IMR-90 (cell line): ENCODE results near the gene RPH3AL. TPM values are rescaled to one million over a fixed set of nuclear protein-coding genes. Genes with fewer than 3 reads are reported as not detected.

Experiments
- ATAC-seq: fragments of 200-7000 bp; cut with Tn5 transposase; 2 replicates; pipeline ENCODE4 v1.9.1; 2020; ENCODE audit warnings: low read depth, mild to moderate bottlenecking, moderate library complexity
- BruUV-seq: library from RNA; stranded (reverse); fragments of 400-500 nt; replicated peaks from 2 replicates; lab custom pipeline; 2021; lab: Mats Ljungman, UMichigan
- CTCF ChIA-PET: fragments of 300-600 bp; formaldehyde crosslinking; extraction: SDS; loops from one replicate; lab custom pipeline; 2021; ENCODE audit warnings: antibody characterized with exemption; lab: Yijun Ruan, JAX
- POLR2A ChIA-PET: fragments of 300-600 bp; sonication (Branson Sonifier 250); formaldehyde crosslinking; loops from one replicate; lab custom pipeline; 2022; ENCODE audit warnings: antibody characterized with exemption; ENCODE audit not compliant: unreplicated experiment; lab: Charles Lee
- DNase-seq: peaks from one replicate; pipeline ENCODE4 v3.0.0; 2013
- H2AFZ ChIP-seq: replicated peaks from 2 replicates; pipeline ENCODE3; 2013; ENCODE audit warnings: low read length, mild to moderate bottlenecking; ENCODE audit not compliant: poor library complexity
- H2AK5ac ChIP-seq: 2 replicates; pipeline ENCODE4 v1.6.1; 2013; ENCODE audit warnings: low read depth, low read length, inconsistent platforms
- H2AK9ac ChIP-seq: replicated peaks from 2 replicates; pipeline ENCODE3; 2013; ENCODE audit warnings: mild to moderate bottlenecking, low read depth, low read length, moderate library complexity; ENCODE audit not compliant: poor library complexity
- H2BK120ac ChIP-seq: 2 replicates; pipeline ENCODE4 v1.6.1; 2013; ENCODE audit warnings: low read depth, low read length, inconsistent platforms
- H2BK15ac ChIP-seq: 3 replicates; pipeline ENCODE4 v1.6.1; 2013; ENCODE audit warnings: low read depth, low read length, inconsistent platforms
- H2BK20ac ChIP-seq: 2 replicates; pipeline ENCODE4 v1.6.1; 2013; ENCODE audit warnings: low read depth, mild to moderate bottlenecking, inconsistent platforms, low read length, moderate library complexity
- H2BK5ac ChIP-seq: 2 replicates; pipeline ENCODE4 v1.6.1; 2013; ENCODE audit warnings: mild to moderate bottlenecking, low read depth, low read length, inconsistent platforms; ENCODE audit not compliant: poor library complexity, severe bottlenecking
- H3K14ac ChIP-seq: replicated peaks from 2 replicates; pipeline ENCODE4 v1.6.1; 2013; ENCODE audit warnings: low read depth, low read length, inconsistent platforms
- H3K18ac ChIP-seq: 2 replicates; pipeline ENCODE4 v1.6.1; 2013; ENCODE audit warnings: low read depth, low read length, control low read depth
- H3K23ac ChIP-seq: 2 replicates; pipeline ENCODE4 v1.6.1; 2013; ENCODE audit warnings: low read depth, low read length, inconsistent platforms
- H3K27ac ChIP-seq: 2 replicates; pipeline ENCODE4 v1.5.1; 2013; ENCODE audit warnings: mild to moderate bottlenecking, control low read depth, low read length; ENCODE audit not compliant: insufficient read depth
- H3K27me3 ChIP-seq: 2 replicates; pipeline ENCODE4 v1.6.1; 2013; ENCODE audit warnings: low read length; ENCODE audit not compliant: control insufficient read depth, insufficient read depth
- H3K36me3 ChIP-seq: 2 replicates; pipeline ENCODE4 v1.6.1; 2013; ENCODE audit warnings: low read length, mixed read lengths; ENCODE audit not compliant: control insufficient read depth, insufficient read depth
- H3K4ac ChIP-seq: 2 replicates; pipeline ENCODE4 v1.6.1; 2013; ENCODE audit warnings: low read depth, low read length, inconsistent platforms
- H3K4me1 ChIP-seq: 2 replicates; pipeline ENCODE4 v1.6.1; 2013; ENCODE audit warnings: low read length, mixed read lengths; ENCODE audit not compliant: control insufficient read depth, insufficient read depth
- H3K4me2 ChIP-seq: 2 replicates; pipeline ENCODE4 v1.6.1; 2013; ENCODE audit warnings: low read depth, mild to moderate bottlenecking, control low read depth, low read length, moderate library complexity
- H3K4me3 ChIP-seq: 2 replicates; pipeline ENCODE4 v1.5.1; 2013; ENCODE audit warnings: low read depth, mild to moderate bottlenecking, control low read depth, low read length, moderate library complexity; ENCODE audit not compliant: insufficient read depth
- H3K56ac ChIP-seq: 2 replicates; pipeline ENCODE4 v1.6.1; 2013; ENCODE audit warnings: low read length, inconsistent platforms; ENCODE audit not compliant: insufficient read depth; ENCODE audit errors: extremely low read depth
- H3K79me1 ChIP-seq, 2 experiments: 2 replicates each; pipeline ENCODE4 v1.6.1; 2013; ENCODE audit warnings: low read length in 2 of 2, inconsistent platforms in 1 of 2, low read depth in 1 of 2
- H3K9ac ChIP-seq: 2 replicates; pipeline ENCODE4 v1.6.1; 2013; ENCODE audit warnings: low read depth, low read length, control low read depth
- H3K9me1 ChIP-seq: 2 replicates; pipeline ENCODE4 v1.6.1; 2013; ENCODE audit warnings: low read length, inconsistent platforms; ENCODE audit not compliant: insufficient read depth
- H3K9me3 ChIP-seq: 2 replicates; pipeline ENCODE4 v1.6.1; 2013; ENCODE audit warnings: low read length; ENCODE audit not compliant: control insufficient read depth, insufficient read depth
- H4K20me1 ChIP-seq: 2 replicates; pipeline ENCODE4 v1.6.1; 2013; ENCODE audit warnings: low read length, inconsistent platforms; ENCODE audit not compliant: insufficient read depth
- H4K5ac ChIP-seq: 2 replicates; pipeline ENCODE4 v1.6.1; 2013; ENCODE audit warnings: mild to moderate bottlenecking, low read depth, low read length, control low read depth
- H4K8ac ChIP-seq, 2 experiments: 2 replicates each; pipeline ENCODE4 v1.6.1; 2013; ENCODE audit warnings: low read depth in 2 of 2, low read length in 2 of 2, control low read depth in 1 of 2, inconsistent platforms in 1 of 2
- H4K91ac ChIP-seq: 2 replicates; pipeline ENCODE4 v1.6.1; 2013; ENCODE audit warnings: low read depth, low read length, inconsistent platforms; ENCODE audit not compliant: insufficient read depth
- BHLHE40 ChIP-seq: fragments of 150-350 bp; IDR thresholded peaks from 2 replicates; pipeline ENCODE4 v1.6.1; 2016; ENCODE audit warnings: mild to moderate bottlenecking, low read depth, low read length
- CEBPB ChIP-seq: IDR thresholded peaks from 2 replicates; pipeline ENCODE4 v1.6.1; 2012; ENCODE audit warnings: low read depth, low read length, improper control_type of control experiment
- CHD1 ChIP-seq: IDR thresholded peaks from 2 replicates; pipeline ENCODE4 v1.6.1; 2012; ENCODE audit warnings: low read depth, low read length, improper control_type of control experiment
- CTCF ChIP-seq: conservative IDR thresholded peaks from 2 replicates; pipeline ENCODE4 v1.5.1; 2012; ENCODE audit warnings: mild to moderate bottlenecking, low read depth, low read length, improper control_type of control experiment
- NFE2L2 ChIP-seq: fragments of 150-350 bp; IDR thresholded peaks from 2 replicates; pipeline ENCODE4 v1.6.1; 2016; ENCODE audit warnings: low read depth, mild to moderate bottlenecking, low read length
- POLR2A ChIP-seq: IDR thresholded peaks from 2 replicates; pipeline ENCODE4 v1.6.1; 2012; ENCODE audit warnings: mild to moderate bottlenecking, low read depth, low read length
- RAD21 ChIP-seq: IDR thresholded peaks from 2 replicates; pipeline ENCODE4 v1.6.1; 2012; ENCODE audit warnings: low read length, improper control_type of control experiment
- RCOR1 ChIP-seq: IDR thresholded peaks from 2 replicates; pipeline ENCODE4 v1.6.1; 2012; ENCODE audit warnings: mild to moderate bottlenecking, low read length, improper control_type of control experiment; ENCODE audit not compliant: insufficient replicate concordance
- RFX5 ChIP-seq: IDR thresholded peaks from 2 replicates; pipeline ENCODE4 v1.8.0; 2012; ENCODE audit warnings: low read depth, mild to moderate bottlenecking, low read length, moderate library complexity
- WGBS, 2 experiments: methylation state at CpG; one replicate each; pipeline versions ENCODE4 v1.1.5 to v1.1.7; 2013; ENCODE audit warnings: missing lambda C conversion rate in 2 of 2; ENCODE audit not compliant: insufficient read length in 1 of 2; ENCODE audit errors: extremely low coverage in 2 of 2; 5-methylcytosine and 5-hydroxymethylcytosine counted together
- dilution Hi-C: fragments of 300-500 bp; cut with HindIII; formaldehyde crosslinking; loops from one replicate; pipeline ENCODE4 v1.14.3; 2018; ENCODE audit warnings: low sequenced_read_pairs; ENCODE audit not compliant: unreplicated experiment
- in situ Hi-C: fragments of 300-500 bp; cut with MboI; formaldehyde crosslinking; loops from 3 replicates; pipeline ENCODE4 v1.14.3; 2019; ENCODE audit warnings: low sequenced_read_pairs, inconsistent platforms, mixed read lengths
- intact Hi-C: fragments of 100-400 bp; cut with micrococcal nuclease; formaldehyde crosslinking; loops from 2 replicates; pipeline ENCODE4 v1.10.0; 2022
- polyA plus RNA-seq, 3 experiments: library from polyadenylated mRNA; depleted of rRNA; stranded (reverse); fragments of >200 nt; gene quantifications; 2 replicates each; pipeline ENCODE4 v1.2.3, GENCODE V29; 2012; ENCODE audit warnings: low replicate concordance in 1 of 3
- total RNA-seq: library from RNA; depleted of rRNA; stranded (reverse); fragments of >200 nt; gene quantifications from 2 replicates; pipeline ENCODE4 v1.2.3, GENCODE V29; 2012
- TF ChIP-seq, protein P1 (sequence below): fragments of 150-350 bp; IDR thresholded peaks from 2 replicates; pipeline ENCODE4 v1.6.1; 2016; ENCODE audit warnings: low read depth, mild to moderate bottlenecking, low read length, moderate library complexity, borderline replicate concordance

RPH3AL gene
- total and polyA plus RNA-seq, 2 of the 4 experiments (the other 2 are of a cell fraction): 1.8 to 2.5 TPM

- H2AK9ac ChIP-seq: no peak overlapping the region
- no peak overlapping the region for H4K5ac ChIP-seq
- BruUV-seq: no TSS peak
- H3K14ac ChIP-seq: no peak overlapping the region
- no peaks in the 10 kb centered on the region for H3K36me3 ChIP-seq
- no peaks in the 10 kb centered on the region for H3K4me1 ChIP-seq
- no peak overlapping the region for H2AK5ac ChIP-seq
- no peak overlapping the region for H3K4ac ChIP-seq
- no peak overlapping the region for H2AFZ ChIP-seq
- H3K9me3 ChIP-seq: peaks cover 3% of the 10 kb centered on the region; the same call in 1 of the 2 replicates
- dilution Hi-C loops: no loop called here
- no peak overlapping the region for H3K9ac ChIP-seq
- H2BK15ac ChIP-seq: no peak overlapping the region
- peaks cover 27% of the 10 kb centered on the region for H3K27me3 ChIP-seq
- no peak overlapping the region for H4K8ac ChIP-seq
- in situ Hi-C loops: no loop called here
- no peak overlapping the region for H3K27ac ChIP-seq
- intact Hi-C loops: no loop called here
- no peak overlapping the region for H3K4me2 ChIP-seq
- H3K79me1 ChIP-seq: no peaks in the 10 kb centered on the region
- no peak overlapping the region for H3K23ac ChIP-seq
- ATAC-seq: no peak
- POLR2A ChIA-PET: no interaction called here
- H4K91ac ChIP-seq: no peak overlapping the region
- CTCF ChIA-PET: no interaction called here
- no peaks in the 10 kb centered on the region for H3K9me1 ChIP-seq
- no peak overlapping the region for H2BK5ac ChIP-seq
- H3K56ac ChIP-seq: no peak overlapping the region
- no peak for DNase-seq
- TF ChIP-seq CTCF (no peak), POLR2A (no peak), CEBPB (no peak), RFX5 (no peak), RCOR1 (no peak), NFE2L2 (no peak), BHLHE40 (no peak), RAD21 (no peak), CHD1 (no peak)
- TF ChIP-seq, protein P1, sequence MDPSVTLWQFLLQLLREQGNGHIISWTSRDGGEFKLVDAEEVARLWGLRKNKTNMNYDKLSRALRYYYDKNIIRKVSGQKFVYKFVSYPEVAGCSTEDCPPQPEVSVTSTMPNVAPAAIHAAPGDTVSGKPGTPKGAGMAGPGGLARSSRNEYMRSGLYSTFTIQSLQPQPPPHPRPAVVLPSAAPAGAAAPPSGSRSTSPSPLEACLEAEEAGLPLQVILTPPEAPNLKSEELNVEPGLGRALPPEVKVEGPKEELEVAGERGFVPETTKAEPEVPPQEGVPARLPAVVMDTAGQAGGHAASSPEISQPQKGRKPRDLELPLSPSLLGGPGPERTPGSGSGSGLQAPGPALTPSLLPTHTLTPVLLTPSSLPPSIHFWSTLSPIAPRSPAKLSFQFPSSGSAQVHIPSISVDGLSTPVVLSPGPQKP: no peak
- no peaks in the 10 kb centered on the region for H4K20me1 ChIP-seq
- no peak overlapping the region for H3K18ac ChIP-seq
- no peak overlapping the region for H2BK120ac ChIP-seq
- H2BK20ac ChIP-seq: no peak overlapping the region
- no peak overlapping the region for H3K4me3 ChIP-seq
- WGBS, 2 experiments: 73% methylated on average over 18 of the region's 23 CpGs; no CpG with 5 or more reads in 1 of the 2 experiments
These were observed 150.1 kb downstream of the RPH3AL start for GRCh38 chr17:202501-202951.
